Neuron (in vitro differentiated cells): ENCODE data around the gene SDC4.
"Not testable (repeated sequence)": the region's sequence is repeated elsewhere in the genome, so short reads cannot be mapped to it uniquely, and the experiment has no call there.

Experiments
- H2AFZ ChIP-seq: one replicate; pipeline ENCODE4 v1.6.1; 2013; ENCODE audit warnings: low read depth, mild to moderate bottlenecking, inconsistent platforms, low read length, moderate library complexity
- H3K27me3 ChIP-seq: one replicate; pipeline ENCODE4 v1.6.1; 2013; ENCODE audit warnings: low read length; ENCODE audit not compliant: insufficient read depth
- H3K36me3 ChIP-seq: one replicate; pipeline ENCODE4 v1.6.1; 2013; ENCODE audit warnings: low read length; ENCODE audit not compliant: insufficient read depth
- H3K4me1 ChIP-seq: one replicate; pipeline ENCODE4 v1.6.1; 2013; ENCODE audit warnings: low read length; ENCODE audit not compliant: insufficient read depth
- H3K4me3 ChIP-seq: 2 replicates; pipeline ENCODE4 v1.5.1; 2013; ENCODE audit warnings: mild to moderate bottlenecking, low read length, moderate library complexity
- H3K9me3 ChIP-seq: one replicate; pipeline ENCODE4 v1.6.1; 2013; ENCODE audit warnings: low read length

Gene SDC4

DNA sequence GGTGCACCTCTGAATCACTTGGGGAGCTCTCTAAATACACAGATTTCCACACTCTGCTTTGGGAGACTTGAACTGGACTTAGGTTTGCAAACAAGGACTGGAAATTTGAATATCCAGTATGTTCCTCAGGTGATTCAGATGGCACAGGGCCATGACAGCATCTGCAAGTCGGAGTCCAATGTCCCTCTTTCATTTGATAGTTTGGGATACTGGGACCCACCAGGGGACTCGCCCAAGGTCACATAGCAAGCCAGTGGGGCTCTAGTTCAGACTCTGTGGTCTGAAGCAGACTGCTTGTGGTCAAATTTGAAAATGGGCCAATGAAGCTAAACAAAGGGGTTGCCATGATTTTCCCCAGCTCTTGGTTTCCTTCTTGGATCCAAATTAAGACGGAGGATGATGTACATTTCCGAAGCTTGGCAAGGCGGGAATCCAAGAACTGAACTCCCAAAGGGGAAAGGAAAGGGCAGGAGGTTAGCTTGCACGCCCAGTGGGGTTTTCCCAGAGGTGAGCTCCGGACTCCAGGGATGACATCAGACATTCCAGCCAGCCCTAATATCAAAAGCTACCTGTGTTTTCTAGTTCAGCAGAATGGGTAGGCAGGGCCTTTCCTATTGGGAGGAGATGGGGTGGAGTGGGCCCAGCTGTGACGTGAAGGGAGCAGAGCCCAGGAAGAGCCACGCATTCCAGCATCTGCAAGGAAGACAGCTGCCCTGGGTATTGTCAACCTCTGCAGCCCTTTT is 11.4 kb upstream of the SDC4 start:
- H3K4me3 ChIP-seq, result no peak overlapping the region
- no peaks in the 10 kb centered on the region for H3K27me3 ChIP-seq
- no peaks in the 10 kb centered on the region for H3K36me3 ChIP-seq
- H2AFZ ChIP-seq, result no peak overlapping the region
- peaks cover 7% of the 10 kb centered on the region for H3K4me1 ChIP-seq
- no peaks in the 10 kb centered on the region for H3K9me3 ChIP-seq

DNA sequence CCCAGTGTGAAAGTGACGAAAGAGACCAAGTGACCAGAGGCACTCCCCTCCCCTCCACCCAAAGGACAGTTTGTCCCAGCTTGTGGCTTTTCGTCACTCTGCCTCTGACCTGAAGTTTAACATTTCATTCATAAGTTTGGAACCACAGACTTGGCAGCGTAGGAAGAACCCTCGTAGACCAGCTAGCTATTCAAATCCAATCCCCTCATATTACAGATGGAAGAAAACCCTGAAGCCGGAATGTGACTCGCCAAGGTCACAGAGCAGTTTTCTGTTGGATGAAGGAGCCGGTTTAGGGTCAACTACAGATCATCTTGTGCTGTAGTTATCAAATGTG is 10.8 kb upstream of the SDC4 start:
- Histone ChIP-seq H3K9me3 (no peaks in the 10 kb centered on the region), H2AFZ (no peak overlapping the region), H3K27me3 (no peaks in the 10 kb centered on the region), H3K4me3 (no peak overlapping the region), H3K36me3 (no peaks in the 10 kb centered on the region), H3K4me1 (peaks cover 5% of the 10 kb centered on the region)

DNA sequence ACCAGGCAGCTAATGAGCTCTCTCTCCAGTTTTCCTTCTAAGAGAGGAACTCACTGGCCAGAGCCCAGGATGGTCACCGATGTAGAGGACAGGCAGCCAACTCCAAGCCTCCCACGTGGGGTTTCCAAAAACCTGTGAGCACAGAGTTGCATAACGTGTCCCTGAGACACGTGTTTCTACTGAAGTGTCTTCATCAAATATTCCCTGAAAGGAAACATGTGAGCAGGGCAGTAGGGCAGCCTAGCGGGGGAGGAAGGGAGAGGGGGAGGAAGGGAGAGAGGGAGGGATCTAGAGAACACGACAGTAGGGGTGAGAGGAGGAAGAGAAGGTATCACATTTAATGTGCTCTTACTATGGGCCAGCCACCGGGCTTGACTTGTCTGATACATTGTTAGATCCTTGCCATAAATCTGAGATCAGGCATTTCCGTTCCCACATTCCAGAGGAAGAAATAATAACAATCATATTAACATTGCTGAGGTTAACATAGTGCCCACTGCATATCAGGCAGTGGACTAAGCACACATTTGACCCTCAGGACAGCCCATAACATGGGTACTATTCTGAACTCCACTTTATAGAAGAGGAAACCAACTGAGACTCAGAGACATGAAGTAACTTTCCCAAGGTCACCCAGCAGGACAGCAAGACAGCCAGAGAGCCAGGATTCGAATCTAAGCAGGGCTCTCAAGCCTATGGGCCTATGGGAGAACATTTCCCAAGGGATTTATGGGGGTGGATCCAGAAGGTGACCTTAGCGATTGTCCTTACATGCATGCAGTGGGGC is 10.3 kb upstream of the SDC4 start:
- H3K4me3 ChIP-seq, result no peak overlapping the region
- H3K4me1 ChIP-seq, result no peaks in the 10 kb centered on the region
- peaks cover 2% of the 10 kb centered on the region for H3K27me3 ChIP-seq
- H2AFZ ChIP-seq, result no peak overlapping the region
- H3K36me3 ChIP-seq, result no peaks in the 10 kb centered on the region
- H3K9me3 ChIP-seq, result no peaks in the 10 kb centered on the region

DNA sequence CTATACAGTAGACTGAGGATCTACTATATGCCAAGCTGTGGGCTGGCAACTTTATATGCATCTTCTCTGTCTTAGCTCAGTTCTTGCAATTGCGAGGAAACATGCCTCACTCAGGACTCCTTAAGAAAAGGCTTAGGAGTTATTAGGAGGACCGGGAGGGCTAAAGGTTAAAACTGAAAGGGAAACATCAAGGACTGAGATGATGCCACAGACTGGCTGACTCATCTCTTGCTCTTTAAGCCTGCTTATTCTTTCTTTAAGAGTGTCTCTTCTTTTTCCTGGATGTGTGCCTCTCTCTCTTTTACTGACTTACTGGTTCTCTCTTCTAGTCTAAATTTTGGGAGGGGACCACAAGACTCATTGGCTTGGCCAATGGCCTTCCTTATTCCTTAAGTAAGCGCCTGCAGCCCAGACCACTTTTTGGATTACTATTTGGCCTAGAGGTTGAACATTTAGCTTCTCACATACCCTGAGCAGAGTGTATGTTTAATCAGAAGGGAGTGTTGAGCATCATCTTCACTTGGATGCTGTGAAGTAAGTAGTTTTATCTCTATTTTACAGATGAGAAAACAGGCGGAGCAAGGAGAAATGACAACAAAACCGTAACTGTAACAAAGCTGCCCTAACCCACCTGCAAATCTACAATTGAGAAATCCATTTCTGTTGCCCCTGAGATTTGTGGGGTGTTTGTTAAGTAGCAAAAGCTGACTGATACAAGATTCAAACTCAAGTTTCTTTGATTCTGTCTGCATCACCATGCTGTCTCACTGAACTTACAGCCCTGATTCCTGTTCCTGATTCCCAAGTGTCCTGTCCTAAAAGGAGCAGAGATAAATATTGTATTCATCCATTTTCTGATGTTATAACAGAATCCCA is 7.2 kb upstream of the SDC4 start:
- no peak overlapping the region for H2AFZ ChIP-seq
- H3K36me3 ChIP-seq, result no peaks in the 10 kb centered on the region
- H3K27me3 ChIP-seq, result peaks cover 4% of the 10 kb centered on the region
- H3K4me3 ChIP-seq, result no peak overlapping the region
- H3K4me1 ChIP-seq, result no peaks in the 10 kb centered on the region
- no peaks in the 10 kb centered on the region for H3K9me3 ChIP-seq

DNA sequence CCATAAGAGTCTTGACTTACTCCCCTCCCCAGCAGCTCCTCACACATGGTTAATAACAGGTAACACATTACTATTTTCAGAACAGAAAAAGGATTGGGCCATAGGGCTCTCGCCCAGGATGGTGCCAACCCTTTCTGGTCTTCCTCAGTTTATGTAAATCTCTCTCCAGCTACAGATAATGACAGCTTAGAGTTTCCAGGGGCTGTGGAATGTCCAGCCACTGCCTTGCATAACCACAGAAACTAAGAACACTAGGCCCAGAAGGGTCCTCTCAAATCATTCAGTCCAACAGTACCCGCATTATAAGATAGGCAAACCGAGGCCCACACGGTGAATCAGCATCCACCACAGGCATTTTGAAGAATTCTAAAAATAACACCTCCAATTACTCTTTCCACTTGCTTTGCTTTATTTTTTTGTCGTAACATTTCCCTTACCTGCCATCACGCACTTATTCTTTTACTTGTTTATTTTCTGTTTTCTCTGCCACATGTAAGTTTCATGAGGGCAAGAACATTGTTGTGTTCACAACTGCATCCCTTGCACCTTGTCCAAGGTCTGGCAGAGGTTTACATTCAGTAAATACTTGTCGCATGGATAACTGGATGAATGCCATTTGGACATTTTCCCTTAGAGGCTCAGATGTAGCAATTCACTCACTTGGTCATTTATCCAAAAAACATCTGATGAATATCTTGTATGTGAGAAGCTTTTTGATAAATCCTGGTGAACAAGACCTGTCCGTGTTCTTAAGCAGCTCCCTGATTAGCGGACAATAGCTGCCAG is 6.4 kb upstream of the SDC4 start:
- Histone ChIP-seq H3K9me3 (no peaks in the 10 kb centered on the region), H3K27me3 (peaks cover 5% of the 10 kb centered on the region), H3K4me3 (no peak overlapping the region), H3K4me1 (no peaks in the 10 kb centered on the region), H3K36me3 (no peaks in the 10 kb centered on the region), H2AFZ (no peak overlapping the region)

DNA sequence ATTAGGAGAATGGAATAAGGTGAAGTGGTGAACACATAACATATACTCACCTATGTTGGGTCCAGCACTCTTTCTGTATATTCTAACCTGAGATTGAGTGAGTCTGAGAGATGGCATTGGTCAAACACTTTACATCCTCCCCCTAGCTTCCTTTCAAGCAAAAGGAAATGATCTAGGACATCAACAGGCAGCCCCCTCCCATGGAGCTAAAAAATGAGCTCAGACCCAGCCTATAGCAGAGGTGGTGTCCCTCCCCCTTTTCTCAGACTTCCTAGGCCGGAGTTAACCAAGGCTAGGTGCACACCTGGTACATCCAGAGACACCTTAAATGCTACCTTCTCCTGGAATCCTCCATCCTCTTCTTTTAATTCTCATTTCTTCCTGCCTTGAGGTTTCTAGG is 5.5 kb upstream of the SDC4 start:
- Histone ChIP-seq H2AFZ (no peak overlapping the region), H3K4me1 (no peaks in the 10 kb centered on the region), H3K4me3 (no peak overlapping the region), H3K36me3 (no peaks in the 10 kb centered on the region), H3K9me3 (no peaks in the 10 kb centered on the region), H3K27me3 (peaks cover 5% of the 10 kb centered on the region)

GRCh38 chr20:45352729-45353128 is 4.5 kb upstream of the SDC4 start:
- Histone ChIP-seq H3K27me3 (peaks cover 7% of the 10 kb centered on the region), H3K4me3 (no peak overlapping the region), H2AFZ (no peak overlapping the region), H3K4me1 (peaks cover 1% of the 10 kb centered on the region), H3K9me3 (no peaks in the 10 kb centered on the region), H3K36me3 (no peaks in the 10 kb centered on the region)

- peaks cover 25% of the 10 kb centered on the region for H3K27me3 ChIP-seq
- H3K9me3 ChIP-seq, H3K4me3 ChIP-seq, H3K36me3 ChIP-seq, H2AFZ ChIP-seq: not testable (repeated sequence)
- H3K4me1 ChIP-seq, result peaks cover 11% of the 10 kb centered on the region
Observed at GRCh38 chr20:45350795-45351194, 2.6 kb upstream of the SDC4 start.

- H3K9me3 ChIP-seq, result no peaks in the 10 kb centered on the region
- H3K4me3 ChIP-seq, result no peak overlapping the region
- H3K27me3 ChIP-seq, result peaks cover 27% of the 10 kb centered on the region
- peaks cover 11% of the 10 kb centered on the region for H3K4me1 ChIP-seq
- no peak overlapping the region for H2AFZ ChIP-seq
- no peaks in the 10 kb centered on the region for H3K36me3 ChIP-seq
Observed at GRCh38 chr20:45350217-45350616, 2.0 kb upstream of the SDC4 start.

GRCh38 chr20:45347297-45347935 is 808 bp downstream of the SDC4 start:
- Histone ChIP-seq H3K27me3 (peaks cover 25% of the 10 kb centered on the region), H3K4me3 (peak overlapping the region; percentile 42), H2AFZ (peak overlapping the region; percentile 32), H3K4me1 (peaks cover 25% of the 10 kb centered on the region), H3K9me3 (no peaks in the 10 kb centered on the region), H3K36me3 (no peaks in the 10 kb centered on the region)

GRCh38 chr20:45346851-45347250 is 1.4 kb downstream of the SDC4 start:
- Histone ChIP-seq H3K9me3 (no peaks in the 10 kb centered on the region), H3K36me3 (no peaks in the 10 kb centered on the region), H3K27me3 (peaks cover 25% of the 10 kb centered on the region), H2AFZ (no peak overlapping the region), H3K4me3 (no peak overlapping the region), H3K4me1 (peaks cover 31% of the 10 kb centered on the region)

DNA sequence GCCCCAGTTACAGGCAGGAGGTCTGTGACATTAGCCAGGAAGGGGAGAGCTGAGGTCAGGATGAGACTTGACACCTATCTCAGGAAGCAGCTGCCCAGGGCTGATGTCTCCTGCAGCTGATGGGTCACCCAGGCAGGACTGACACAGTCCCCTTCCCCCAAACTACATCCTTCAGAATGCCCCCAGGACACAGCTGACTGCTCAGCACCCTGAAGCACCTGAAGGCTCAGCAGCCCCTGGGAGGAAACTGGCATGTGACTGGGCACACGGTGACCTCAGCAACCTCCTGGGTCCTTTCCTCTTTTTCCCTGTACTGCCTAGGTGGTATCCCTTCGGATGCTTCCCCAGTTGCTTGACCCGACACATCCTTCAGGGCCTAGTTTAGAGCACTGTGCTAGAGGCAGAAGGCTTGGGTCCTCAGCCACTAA is 1.9 kb downstream of the SDC4 start:
- Histone ChIP-seq H2AFZ (no peak overlapping the region), H3K4me3 (no peak overlapping the region), H3K4me1 (peaks cover 36% of the 10 kb centered on the region)

More for the DNA sequence above, 1.9 kb downstream of the SDC4 start:
- H3K27me3 ChIP-seq, result peaks cover 25% of the 10 kb centered on the region
- no peaks in the 10 kb centered on the region for H3K36me3 ChIP-seq
- no peaks in the 10 kb centered on the region for H3K9me3 ChIP-seq
